Activated CD4-positive, CD25-positive, alpha-beta regulatory T cell treated with anti-CD3 and anti-CD28 coated beads, Interleukin-2, amount 50 U/mL, for 72 hours (primary cell): ENCODE results near the gene FUCA2.
A peak's percentile ranks its signal among the peaks of the same experiment; 100 is the strongest.

ENCODE experiments used
- DNase-seq: peaks from one replicate; pipeline ENCODE4 v3.0.0; 2021

FUCA2 gene

GRCh38 chr6:143510991-143511891 lies at the start of gene FUCA2:
Gene FUCA2 (minus strand): TSS chr6:143511720. CDS start chr6:143511634, 86 bp downstream.
- DNase-seq = peak; percentile 72

- no peak for DNase-seq
Observed at GRCh38 chr6:143561105-143561704, 49.7 kb upstream of the FUCA2 start.

DNA sequence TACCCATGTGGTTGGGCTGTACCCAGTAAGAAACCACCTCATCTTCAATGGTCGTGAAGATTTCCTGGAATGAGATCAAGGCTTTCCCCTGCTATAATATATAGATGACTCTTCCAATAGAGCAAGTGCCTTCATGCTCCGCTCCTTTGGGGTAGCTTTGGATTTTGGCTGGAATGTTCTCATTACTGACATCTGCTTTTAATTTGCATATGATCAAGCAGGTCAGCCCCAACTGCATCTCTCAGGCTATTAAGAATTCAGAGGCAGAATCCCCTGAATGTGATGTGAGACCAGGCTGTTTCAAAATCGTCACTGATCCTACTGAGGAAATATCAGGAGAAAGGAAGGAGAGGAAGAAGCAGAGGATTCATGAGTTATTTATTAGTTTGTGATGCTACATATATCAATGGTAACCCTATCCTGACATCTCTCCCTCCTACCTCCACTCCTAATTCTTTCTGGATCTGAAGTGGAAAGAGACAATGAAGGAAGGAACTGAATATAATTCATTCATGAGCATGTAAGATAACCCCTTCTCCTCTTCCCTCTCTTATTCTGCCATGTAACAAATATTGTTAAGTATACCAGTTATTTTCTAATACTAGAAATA lies 47.6 kb upstream of the FUCA2 start:
- DNase-seq = no peak

GRCh38 chr6:143556529-143556928 lies 45.0 kb upstream of the FUCA2 start:
- DNase-seq = no peak

GRCh38 chr6:143555582-143555981 lies 44.1 kb upstream of the FUCA2 start:
- DNase-seq = no peak

DNA sequence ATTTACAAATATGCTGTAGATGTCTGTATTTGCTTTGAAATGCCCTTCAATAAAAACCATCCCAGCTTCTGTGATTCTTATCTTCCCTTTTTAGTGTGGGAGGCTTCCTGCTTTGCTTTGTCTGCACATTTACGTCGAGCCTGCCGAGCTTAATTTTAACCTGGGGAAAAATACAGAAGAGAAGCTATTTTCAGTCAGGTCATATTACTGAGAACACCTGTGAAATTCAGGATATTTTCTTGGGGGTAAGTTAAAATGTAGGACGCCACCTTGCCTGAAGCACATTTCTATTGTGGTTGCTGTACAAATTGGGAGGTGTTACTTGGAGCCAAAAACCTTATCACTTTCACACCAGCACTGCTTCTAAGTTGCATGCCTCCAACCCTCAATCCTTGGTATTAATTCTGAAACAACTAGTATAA lies 43.6 kb upstream of the FUCA2 start:
- no peak for DNase-seq

- no peak for DNase-seq
Observed at GRCh38 chr6:143553337-143553736, 41.8 kb upstream of the FUCA2 start.

GRCh38 chr6:143549949-143550268 lies 38.4 kb upstream of the FUCA2 start:
- no peak for DNase-seq

DNA sequence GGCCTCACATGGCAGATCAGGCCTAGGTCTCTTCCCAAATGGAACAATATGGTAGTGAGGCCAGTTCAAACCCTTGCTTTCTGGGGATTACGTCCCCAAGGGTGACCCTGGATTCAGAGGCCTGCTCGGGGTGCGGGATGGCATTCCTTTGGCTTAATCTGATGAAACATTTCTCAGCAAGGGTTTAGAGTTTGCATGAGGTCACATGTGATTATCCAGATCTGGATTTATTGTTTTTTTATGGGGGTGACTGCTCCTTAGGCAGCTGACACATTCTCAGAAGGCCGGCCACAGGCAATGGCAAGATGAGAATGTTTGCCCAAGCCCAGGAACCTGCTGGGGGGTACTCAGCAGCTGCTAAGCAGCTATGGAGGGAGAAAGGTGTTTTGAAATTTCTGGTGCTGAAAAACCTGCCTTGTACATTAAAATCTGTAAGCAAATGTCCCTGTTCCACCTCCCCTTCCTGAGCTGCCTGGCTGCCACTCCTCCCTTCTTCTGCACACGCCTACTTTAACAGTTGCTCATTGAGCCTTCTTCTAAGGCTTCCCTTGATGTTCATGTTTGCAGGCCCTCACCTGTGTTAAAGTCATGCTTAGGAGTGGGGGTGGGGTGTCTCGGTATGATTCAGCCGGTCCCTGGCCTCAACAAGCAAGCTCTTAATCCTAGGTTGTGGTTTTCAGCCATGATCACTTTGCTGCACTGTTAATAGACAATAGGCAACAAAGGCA lies 37.9 kb upstream of the FUCA2 start:
- no peak for DNase-seq

DNA sequence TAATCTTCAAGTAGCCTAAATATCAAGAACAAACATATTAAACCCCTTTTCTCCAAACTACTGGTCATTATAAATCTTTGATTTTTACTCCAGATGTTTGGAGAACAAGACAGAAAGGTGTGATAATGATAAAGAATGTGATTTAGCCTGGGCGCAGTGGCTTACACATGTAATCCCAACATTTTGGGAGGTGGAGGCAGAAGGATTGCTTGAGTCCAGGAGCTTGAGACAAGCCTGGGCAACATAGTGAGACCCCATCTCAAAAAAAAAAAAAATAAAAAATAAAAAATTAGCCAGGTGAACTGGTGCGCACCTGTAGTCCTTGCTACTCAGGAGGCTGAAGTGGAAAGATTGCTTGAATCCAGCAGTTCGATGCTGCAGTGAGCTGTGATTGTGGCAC lies 35.1 kb upstream of the FUCA2 start:
- DNase-seq = no peak

DNA sequence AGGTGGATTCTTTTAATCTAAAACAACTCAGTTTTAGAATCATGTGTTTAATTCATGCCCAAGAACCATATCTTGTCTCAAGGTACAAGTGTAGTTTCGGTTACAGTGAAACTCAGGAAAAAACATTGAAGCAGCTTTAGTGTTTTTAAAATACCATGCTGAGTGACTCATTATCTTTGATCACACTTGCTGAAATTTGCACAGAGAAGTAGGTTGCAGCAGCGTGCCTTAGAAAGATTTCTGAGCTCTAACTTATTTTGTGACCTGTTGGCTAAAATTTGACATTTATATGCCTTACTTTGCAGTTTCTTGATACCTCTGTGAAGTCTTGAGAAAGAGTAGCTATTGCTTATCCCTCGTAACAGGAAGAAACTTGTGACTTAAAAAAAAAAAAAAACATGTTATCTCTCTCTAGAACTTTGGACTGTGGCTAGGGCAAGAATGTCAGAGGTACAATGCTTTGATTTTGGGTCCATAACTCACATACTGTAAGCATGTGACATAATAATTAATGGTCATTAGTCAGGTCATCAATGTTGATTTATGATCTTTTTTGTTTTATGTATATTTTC lies 34.5 kb upstream of the FUCA2 start:
- DNase-seq = no peak

GRCh38 chr6:143545165-143545564 lies 33.6 kb upstream of the FUCA2 start:
- no peak for DNase-seq

DNA sequence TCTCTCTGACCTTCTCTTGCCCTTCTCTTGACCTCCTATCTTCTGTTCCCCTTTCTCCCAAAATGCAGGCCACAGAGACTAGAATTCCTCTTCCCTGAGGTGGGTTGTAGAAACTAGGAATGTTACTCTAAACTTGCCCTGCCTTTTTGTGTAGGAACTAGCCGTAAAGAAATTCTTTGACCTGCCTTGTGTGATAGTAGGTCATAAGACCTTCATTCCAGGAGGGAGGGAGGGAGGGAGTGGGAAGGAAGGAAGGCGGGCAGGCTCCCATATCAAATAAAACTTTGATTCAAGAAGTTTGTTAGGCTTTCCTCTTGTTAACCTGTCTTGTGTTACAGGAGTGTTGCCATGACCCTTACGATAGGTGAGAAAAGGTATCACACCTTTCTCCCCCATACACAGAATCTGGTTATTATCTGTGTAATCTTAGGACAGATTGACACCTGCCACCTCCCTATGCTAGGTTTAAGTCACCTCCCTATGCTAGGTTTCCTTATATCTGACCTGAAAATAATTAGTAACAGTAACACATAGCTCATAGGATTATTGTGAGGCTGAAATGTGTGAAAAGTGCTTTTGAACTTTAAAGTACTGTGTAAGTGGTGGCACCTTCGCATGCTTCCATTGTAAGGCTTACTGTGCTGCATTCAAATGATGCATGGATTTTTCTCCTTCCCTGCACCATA lies 32.6 kb upstream of the FUCA2 start:
- DNase-seq = no peak

DNA sequence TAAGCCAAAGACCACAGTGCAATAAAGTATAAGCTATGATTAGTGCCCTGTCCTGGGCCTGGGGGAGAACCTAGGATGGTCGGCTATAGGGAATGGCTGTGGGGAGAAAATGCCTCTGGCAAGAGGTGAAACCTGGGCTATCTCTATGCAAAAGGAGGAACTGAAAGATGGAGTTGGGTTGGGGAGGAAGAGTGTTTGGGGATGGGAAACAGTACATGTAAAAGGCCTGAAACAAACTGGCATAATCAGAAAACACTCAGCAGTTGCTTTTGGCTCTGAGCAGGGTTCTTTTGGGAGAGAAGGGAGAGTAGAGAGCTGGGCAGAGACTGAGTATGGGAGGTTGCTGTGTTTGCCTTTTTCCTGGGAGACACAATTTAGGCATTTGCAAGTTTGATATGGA lies 31.9 kb upstream of the FUCA2 start:
- no peak for DNase-seq

DNA sequence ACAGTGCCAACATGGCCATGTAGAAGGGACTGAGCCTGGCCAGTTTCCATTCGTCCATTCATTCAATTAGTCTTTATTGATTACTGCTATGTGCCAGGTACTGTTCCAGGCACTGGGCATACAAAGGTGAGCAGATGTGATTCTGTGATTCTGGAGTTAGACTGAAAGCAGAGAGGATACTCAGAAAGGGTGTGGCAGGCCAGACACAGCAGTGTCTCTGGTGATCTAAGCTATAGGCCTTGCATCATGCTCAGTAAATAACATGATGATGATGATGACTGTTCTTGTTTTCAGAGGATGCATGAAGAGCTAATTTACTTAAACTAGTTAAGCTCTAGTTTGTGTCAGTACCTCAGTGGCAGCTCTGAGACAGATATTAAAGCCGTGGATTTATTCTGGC lies 31.4 kb upstream of the FUCA2 start:
- no peak for DNase-seq

DNA sequence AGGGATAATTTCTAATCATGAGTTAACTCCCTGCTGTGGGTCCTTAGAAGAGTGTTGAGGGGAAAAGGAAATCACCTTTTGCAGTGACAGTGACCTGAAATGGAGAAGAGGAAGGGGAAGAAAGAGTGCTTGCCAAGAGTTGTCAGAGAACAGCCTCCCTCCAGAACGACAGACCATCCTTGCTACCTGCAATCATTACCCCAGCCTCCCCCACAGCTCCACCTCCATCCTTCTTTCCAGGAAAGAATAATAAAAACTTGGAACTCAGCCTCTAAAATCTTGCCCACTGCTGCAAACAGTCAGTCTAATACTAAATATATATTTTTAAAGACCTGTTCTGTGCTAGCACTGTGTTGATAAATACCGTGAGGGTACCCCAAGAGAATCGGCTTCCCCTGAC lies 28.7 kb upstream of the FUCA2 start:
- DNase-seq = no peak

DNA sequence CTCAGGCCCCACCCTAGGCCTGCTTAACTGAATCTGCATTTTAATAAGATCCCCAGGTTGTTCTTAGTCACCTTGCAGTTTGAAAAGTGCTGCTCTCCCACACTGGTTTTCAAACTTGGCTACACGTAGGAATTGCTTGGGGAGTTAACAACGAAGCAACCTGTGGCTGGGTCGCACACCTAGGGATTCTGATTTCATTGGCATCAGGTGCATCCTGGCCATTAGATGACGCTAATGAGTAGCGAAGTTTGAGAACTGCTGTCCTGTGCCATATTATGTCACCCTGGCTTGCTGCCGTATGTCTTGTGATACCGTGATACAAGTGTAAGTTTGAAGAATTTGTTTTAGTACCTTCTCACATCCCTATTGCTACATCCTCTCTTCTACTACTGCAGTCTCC lies 28.2 kb upstream of the FUCA2 start:
- no peak for DNase-seq

DNA sequence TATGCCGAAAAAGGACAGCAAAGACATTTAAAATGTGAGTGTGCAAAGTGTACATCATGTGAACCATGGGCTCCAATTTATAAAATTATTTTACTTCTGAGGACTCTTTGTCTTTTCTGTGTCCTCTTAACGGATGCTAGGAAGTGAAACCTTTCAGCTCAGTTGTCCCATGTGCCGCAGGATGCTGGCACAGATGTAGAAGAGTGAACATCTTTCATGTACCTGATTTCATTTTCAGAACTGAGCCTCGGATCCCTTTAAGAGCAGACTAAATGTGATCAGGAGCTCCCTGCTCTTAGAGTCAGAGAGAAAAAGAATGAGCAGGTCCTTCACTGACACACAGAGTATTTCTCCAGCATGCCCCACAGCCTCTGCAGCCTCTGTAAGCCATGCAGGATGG lies 27.6 kb upstream of the FUCA2 start:
- DNase-seq = no peak

GRCh38 chr6:143538374-143538773 lies 26.9 kb upstream of the FUCA2 start:
- no peak for DNase-seq

DNA sequence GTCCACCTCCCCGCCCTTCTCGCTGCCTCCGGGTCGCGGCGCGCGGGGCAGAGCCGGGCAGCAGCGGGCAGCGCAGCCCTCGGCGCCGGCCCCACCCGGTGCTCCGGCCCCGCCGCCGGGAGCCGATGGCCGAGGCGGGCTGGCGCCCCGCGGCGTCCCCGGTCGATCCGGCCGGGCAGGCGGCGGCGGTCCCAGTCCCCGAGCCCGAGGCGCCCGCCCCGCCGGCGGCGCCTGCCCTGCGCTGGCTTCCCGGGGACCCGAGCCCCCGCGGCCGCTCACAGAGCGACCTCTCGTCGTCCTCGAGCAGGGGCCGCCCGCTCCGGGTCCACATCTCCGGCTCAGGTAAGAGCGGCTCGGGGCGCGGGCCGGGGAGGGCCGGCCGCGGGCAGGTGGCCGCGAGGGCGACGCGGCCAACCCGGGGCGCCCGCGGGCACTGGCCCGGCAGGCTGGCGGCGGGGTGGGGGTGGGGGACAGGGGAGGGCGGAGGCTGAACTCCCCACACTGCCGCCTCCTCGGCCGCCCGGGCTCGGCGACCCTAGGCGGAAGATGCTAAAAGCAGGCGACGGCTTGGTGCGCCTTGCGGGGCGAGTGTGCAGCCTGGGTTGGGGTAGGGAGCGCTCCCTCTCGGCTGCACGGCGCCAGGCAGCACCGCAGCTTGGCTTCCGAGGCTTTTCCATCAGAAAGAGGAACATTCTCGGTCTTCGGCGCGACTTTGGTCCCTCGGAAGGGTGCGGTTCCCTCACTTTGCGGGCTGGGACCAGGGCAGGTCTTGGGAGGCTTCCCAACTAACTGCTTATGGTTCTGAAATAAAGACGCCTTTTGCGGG lies 25.6 kb upstream of the FUCA2 start:
- peak; percentile 64 for DNase-seq

DNA sequence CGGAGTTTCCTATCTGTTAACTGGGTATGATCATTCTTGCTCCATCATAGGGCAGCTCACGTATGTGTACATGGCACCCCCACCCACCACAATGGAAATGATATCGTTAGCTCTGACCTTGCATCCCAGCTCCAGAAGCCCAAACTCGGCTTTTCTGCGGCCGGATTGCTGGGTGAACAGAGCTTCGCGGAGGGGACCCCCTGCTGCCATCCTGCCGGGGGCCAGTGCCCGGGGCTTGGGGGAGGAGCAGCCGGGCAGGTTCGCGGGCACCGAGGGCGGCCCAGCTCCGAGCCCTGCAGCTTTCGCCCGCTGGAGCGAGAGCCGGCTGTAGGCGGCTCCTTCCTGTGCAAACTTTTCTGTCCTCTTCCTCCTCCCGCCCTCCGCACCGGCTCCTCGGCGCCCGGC lies 24.9 kb upstream of the FUCA2 start:
- peak; percentile 58 for DNase-seq

DNA sequence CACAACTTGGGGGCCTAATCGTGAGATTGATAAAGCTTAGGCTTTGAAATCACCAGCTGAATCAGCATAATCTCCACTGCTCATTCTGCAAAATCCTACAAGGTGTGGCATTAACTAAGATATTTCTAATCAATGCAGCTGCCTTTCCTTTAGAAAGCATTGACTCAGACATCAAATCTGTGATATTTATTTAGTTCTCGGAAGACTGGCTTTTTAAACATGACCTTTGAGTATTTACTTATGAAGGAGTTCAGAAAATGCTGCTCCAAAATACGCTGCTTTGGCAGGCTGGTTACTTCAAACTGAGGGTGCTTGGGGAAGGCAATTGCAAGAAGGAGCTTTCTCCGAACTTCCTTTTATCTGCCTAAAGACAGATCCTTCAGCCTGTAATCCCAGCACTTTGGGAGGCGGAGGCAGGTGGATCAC lies 23.7 kb upstream of the FUCA2 start:
- DNase-seq = no peak
